DND-41 (cell line): Measurements from ENCODE around the gene NEK7.
A peak's percentile ranks its signal among the peaks of the same experiment; 100 is the strongest.

ENCODE experiments used
- ATAC-seq: fragments of 200-7000 bp; cut with Tn5 transposase; 3 replicates; pipeline ENCODE4 v1.9.1; 2021; ENCODE audit warnings: low read depth; ENCODE audit not compliant: insufficient read depth
- DNase-seq: peaks from one replicate; pipeline ENCODE4 v3.0.0-alpha.2; 2020
- H2AFZ ChIP-seq: 2 replicates; pipeline ENCODE4 v1.6.0; 2012; ENCODE audit warnings: low read depth, low read length
- H3K27ac ChIP-seq: 2 replicates; pipeline ENCODE4 v1.5.1; 2012; ENCODE audit warnings: low read length, inconsistent platforms
- H3K27me3 ChIP-seq: fragments of 200-600 bp; sonication (generic); 2 replicates; pipeline ENCODE4 v1.6.0; 2012; ENCODE audit warnings: low read length, mild to moderate bottlenecking, inconsistent platforms; ENCODE audit not compliant: insufficient read depth, poor library complexity
- H3K36me3 ChIP-seq: 2 replicates; pipeline ENCODE4 v1.5.1; 2012; ENCODE audit warnings: low read length, inconsistent platforms; ENCODE audit not compliant: insufficient read depth
- H3K4me1 ChIP-seq: 2 replicates; pipeline ENCODE4 v1.5.1; 2012; ENCODE audit warnings: mild to moderate bottlenecking, low read length; ENCODE audit not compliant: insufficient read depth
- H3K4me2 ChIP-seq: 2 replicates; pipeline ENCODE4 v1.6.0; 2012; ENCODE audit warnings: mild to moderate bottlenecking, moderate library complexity, low read length, inconsistent platforms; ENCODE audit not compliant: insufficient read depth
- H3K4me3 ChIP-seq, 2 experiments: fragments of 200-600 bp in 1 of 2; shearing (Covaris generic) in 1 of 2; 2 replicates each; pipeline ENCODE4 v1.5.1; 2012 to 2016; ENCODE audit warnings: inconsistent platforms in 2 of 2, low read length in 2 of 2, mild to moderate bottlenecking in 2 of 2, low read depth in 1 of 2, moderate library complexity in 1 of 2
- H3K79me2 ChIP-seq: 2 replicates; pipeline ENCODE4 v1.6.0; 2012; ENCODE audit warnings: low read length, inconsistent platforms; ENCODE audit not compliant: insufficient read depth
- H3K9ac ChIP-seq: 2 replicates; pipeline ENCODE4 v1.6.0; 2012; ENCODE audit warnings: low read depth, mild to moderate bottlenecking, inconsistent platforms, low read length, moderate library complexity
- H3K9me3 ChIP-seq: 2 replicates; pipeline ENCODE4 v1.5.1; 2012; ENCODE audit warnings: low read length, moderate library complexity, mild to moderate bottlenecking, inconsistent platforms; ENCODE audit not compliant: insufficient read depth, severe bottlenecking
- H4K20me1 ChIP-seq: 2 replicates; pipeline ENCODE4 v1.6.0; 2012; ENCODE audit warnings: low read length; ENCODE audit not compliant: insufficient read depth
- EZH2 ChIP-seq: IDR thresholded peaks from 3 replicates; pipeline ENCODE4 v1.6.1; 2012; ENCODE audit warnings: borderline replicate concordance, low read depth, mild to moderate bottlenecking, moderate library complexity, low read length, inconsistent platforms; ENCODE audit not compliant: severe bottlenecking
- TF ChIP-seq, protein P1 (sequence below): IDR thresholded peaks from 2 replicates; pipeline ENCODE4 v1.5.1; 2012; ENCODE audit warnings: borderline replicate concordance, low read length, moderate library complexity, mild to moderate bottlenecking; ENCODE audit not compliant: poor library complexity, severe bottlenecking; ENCODE audit errors: extremely low read depth

The NEK7 gene

DNA sequence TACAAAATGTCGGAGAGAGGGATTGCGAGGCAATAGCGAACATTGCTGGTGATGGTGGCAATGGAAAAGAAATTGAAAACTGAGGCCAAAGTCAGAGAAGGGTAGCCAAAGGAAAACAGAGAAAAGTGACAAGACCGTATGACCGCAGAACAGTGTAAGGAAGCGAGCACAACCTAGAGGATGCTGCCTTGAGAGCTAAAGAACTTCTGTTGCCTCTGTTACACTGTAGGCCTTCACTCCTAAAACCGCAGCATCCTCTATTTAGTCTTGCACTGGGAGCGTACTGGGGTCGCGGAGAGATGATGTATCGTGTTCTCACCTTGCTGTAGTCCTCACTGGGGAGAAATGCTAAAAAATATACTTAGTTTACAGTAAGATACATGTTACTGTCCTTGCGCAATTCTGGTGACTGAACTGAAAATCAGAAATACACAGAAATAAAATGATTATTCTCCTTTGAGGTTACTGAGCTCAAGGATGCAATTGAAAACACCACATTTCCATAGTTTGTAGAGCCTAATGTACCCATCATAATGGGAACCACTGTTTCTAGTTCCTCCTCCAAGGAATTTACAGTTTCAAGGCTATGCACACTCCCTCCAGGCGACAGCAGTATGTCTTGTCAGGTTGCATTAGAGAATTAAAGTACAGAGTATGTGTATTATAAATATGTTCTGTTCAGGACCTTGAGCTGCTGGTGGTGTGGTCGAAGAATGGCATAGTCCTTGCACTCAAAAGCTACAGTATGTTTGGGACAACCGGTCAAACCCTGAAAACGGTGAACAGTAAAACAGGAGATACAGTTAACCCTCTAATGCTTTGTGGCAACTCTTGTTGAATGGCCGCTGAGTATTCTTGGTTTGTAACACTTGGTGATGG, 1.3 kb downstream of the NEK7 start:
- ATAC-seq (peak; percentile 53), DNase-seq (peak; percentile 78)
- no peaks in the 10 kb centered on the region for H3K27me3 ChIP-seq
- H3K27ac ChIP-seq = peak overlapping the region; percentile 94
- H3K4me1 ChIP-seq = peaks cover 48% of the 10 kb centered on the region
- no peaks in the 10 kb centered on the region for H3K9me3 ChIP-seq
- peak overlapping the region; percentile 82 for H3K4me2 ChIP-seq
- no peaks in the 10 kb centered on the region; the same call in 1 of the 2 replicates for H3K36me3 ChIP-seq
- peaks cover 63% of the 10 kb centered on the region for H3K79me2 ChIP-seq
- peak overlapping the region; percentile 95 for H3K9ac ChIP-seq
- peak overlapping the region; percentile 72 for H2AFZ ChIP-seq
- peaks cover 6% of the 10 kb centered on the region; the same call in 1 of the 2 replicates for H4K20me1 ChIP-seq
- TF ChIP-seq EZH2 = no peak
- TF ChIP-seq, protein P1, sequence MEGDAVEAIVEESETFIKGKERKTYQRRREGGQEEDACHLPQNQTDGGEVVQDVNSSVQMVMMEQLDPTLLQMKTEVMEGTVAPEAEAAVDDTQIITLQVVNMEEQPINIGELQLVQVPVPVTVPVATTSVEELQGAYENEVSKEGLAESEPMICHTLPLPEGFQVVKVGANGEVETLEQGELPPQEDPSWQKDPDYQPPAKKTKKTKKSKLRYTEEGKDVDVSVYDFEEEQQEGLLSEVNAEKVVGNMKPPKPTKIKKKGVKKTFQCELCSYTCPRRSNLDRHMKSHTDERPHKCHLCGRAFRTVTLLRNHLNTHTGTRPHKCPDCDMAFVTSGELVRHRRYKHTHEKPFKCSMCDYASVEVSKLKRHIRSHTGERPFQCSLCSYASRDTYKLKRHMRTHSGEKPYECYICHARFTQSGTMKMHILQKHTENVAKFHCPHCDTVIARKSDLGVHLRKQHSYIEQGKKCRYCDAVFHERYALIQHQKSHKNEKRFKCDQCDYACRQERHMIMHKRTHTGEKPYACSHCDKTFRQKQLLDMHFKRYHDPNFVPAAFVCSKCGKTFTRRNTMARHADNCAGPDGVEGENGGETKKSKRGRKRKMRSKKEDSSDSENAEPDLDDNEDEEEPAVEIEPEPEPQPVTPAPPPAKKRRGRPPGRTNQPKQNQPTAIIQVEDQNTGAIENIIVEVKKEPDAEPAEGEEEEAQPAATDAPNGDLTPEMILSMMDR = peak; percentile 31
- H3K4me3 ChIP-seq = peak overlapping the region; percentile 55 to 64

DNA sequence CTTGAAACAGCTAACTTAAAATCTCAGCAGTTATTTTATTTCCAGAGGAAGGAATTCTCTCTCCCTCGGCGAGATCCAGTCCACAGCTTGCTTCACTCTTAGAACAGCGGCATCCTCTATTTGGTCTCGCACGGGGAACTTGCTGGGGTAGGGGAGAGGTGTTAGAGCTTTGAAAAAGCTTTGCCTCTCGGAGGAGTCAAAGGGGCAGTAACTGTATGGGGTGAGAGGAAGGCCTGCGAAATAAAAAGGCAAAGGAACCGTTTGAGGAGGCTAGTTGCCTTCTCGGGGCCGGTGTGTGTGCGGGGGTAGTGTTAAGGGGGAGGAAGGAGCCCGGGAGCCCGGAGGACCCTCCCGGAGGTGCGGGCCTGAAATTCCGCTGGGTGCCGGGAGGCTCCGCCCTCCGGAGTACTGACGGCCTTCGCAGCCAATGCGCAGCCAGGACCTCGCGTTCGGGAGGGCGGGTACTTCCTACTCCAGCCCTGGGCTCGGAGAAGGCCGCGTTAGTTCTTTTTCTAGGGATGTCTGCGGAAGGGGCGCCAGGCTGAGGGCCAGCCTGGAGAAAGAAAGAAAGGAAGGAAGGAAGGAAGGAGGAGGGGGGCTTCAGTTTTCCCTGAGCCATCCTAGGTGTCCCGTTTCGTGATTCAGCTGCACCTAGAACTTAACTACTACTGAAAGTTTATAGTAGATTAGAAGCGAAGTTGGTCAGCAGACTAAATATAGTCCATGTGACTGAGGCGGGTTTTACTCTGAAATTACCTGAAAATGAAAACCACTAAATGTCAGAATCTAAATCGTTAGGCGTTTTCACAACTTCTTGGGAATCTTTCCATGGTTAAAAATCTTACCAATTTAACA, 2.2 kb downstream of the NEK7 start:
- H3K27ac ChIP-seq = peak overlapping the region; percentile 94
- H3K4me2 ChIP-seq = peak overlapping the region; percentile 82
- DNase-seq = peak; percentile 93
- peak overlapping the region; percentile 95 for H3K9ac ChIP-seq
- peak; percentile 81 for ATAC-seq
- H3K4me3 ChIP-seq = peak overlapping the region; percentile 55 to 64
- H3K4me1 ChIP-seq = peaks cover 51% of the 10 kb centered on the region
- no peaks in the 10 kb centered on the region; the same call in 1 of the 2 replicates for H3K36me3 ChIP-seq
- TF ChIP-seq EZH2 = no peak
- TF ChIP-seq, protein P1 = no peak
- H3K79me2 ChIP-seq = peaks cover 72% of the 10 kb centered on the region
- peak overlapping the region; percentile 72 for H2AFZ ChIP-seq
- no peaks in the 10 kb centered on the region for H3K9me3 ChIP-seq
- H3K27me3 ChIP-seq = no peaks in the 10 kb centered on the region
- peaks cover 8% of the 10 kb centered on the region; the same call in 1 of the 2 replicates for H4K20me1 ChIP-seq

DNA sequence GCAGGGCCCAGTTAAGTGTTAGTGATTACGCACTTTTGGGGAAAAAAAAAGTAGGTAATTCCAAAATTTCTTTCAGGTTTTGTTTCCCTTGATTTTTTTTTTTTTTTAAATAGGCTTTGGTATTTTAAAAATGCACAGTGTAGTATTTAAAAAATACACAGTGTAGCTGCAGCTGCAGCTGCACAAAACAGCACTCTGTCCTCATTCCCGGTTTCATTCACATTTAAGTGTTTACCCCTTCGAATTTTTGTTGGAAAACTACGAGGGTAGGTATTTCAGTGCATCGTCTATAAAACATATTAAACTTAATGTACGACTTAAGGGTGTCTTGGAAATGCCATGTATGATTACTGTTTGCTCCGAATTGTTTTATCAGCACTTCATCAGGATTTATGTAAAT, 3.4 kb downstream of the NEK7 start:
- H3K4me2 ChIP-seq = peak overlapping the region; percentile 82
- no peak for ATAC-seq
- H2AFZ ChIP-seq = no peak overlapping the region
- TF ChIP-seq, protein P1 = no peak
- no peak for TF ChIP-seq EZH2
- peak overlapping the region in 1 of 2 experiments; percentile 64; a peak in 1 of 4 replicates for H3K4me3 ChIP-seq
- peaks cover 15% of the 10 kb centered on the region; the same call in 1 of the 2 replicates for H4K20me1 ChIP-seq
- H3K9me3 ChIP-seq = no peaks in the 10 kb centered on the region
- peaks cover 64% of the 10 kb centered on the region for H3K4me1 ChIP-seq
- H3K27ac ChIP-seq = peak overlapping the region; percentile 94
- peaks cover 85% of the 10 kb centered on the region for H3K79me2 ChIP-seq
- peak overlapping the region; percentile 95 for H3K9ac ChIP-seq
- H3K36me3 ChIP-seq = no peaks in the 10 kb centered on the region; the same call in 1 of the 2 replicates
- no peaks in the 10 kb centered on the region for H3K27me3 ChIP-seq
- no peak for DNase-seq
